ENCODE results near the gene KCNJ5.

The KCNJ5 gene

GRCh38 chr11:128872094-128872493 lies 19.1 kb upstream of the KCNJ5 start:
- no peak for DNase-seq

DNA sequence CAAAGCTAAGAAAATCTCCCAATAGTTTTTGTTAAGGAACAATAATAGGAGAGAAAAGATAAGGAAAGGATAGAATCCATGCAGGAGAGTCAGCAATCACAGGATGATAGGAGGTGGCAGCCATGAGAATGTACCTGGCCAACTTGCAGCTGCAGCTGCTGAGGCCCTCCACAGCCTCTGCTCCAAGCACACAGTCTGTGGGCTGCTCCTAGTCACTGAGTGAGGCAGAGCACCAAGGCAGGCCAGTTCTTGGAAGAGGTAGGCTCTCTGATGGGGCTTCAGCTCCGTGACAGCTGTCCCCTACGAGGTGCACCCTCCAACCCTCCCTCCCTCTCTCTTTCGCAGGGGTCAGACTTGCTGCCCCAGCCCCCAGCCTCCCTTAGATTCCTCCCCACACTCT lies 18.6 kb upstream of the KCNJ5 start:
- DNase-seq: no peak

GRCh38 chr11:128874427-128874826 lies 16.7 kb upstream of the KCNJ5 start:
- DNase-seq: no peak

GRCh38 chr11:128876133-128876650 lies 15.0 kb upstream of the KCNJ5 start:
- no peak for DNase-seq

DNA sequence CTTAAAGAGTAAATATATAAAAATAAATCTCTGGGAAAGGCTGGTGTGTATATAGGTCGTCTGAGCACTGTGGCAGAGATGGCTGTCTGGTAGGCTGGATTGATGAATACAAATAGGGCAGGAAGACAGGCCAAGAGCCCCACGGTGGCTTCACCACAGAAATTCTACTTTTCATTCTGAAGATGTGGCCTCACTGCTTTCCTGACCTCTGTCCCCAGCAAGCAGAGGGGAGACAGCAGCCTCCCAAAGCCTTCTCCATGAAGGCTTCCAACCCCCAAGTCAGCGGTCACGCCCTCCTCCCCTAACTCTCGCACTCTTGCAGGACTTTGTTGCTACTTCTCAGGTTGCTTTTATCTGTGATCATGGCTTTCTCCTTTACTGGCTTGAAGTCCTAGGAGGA lies 13.4 kb upstream of the KCNJ5 start:
- no peak for DNase-seq

DNA sequence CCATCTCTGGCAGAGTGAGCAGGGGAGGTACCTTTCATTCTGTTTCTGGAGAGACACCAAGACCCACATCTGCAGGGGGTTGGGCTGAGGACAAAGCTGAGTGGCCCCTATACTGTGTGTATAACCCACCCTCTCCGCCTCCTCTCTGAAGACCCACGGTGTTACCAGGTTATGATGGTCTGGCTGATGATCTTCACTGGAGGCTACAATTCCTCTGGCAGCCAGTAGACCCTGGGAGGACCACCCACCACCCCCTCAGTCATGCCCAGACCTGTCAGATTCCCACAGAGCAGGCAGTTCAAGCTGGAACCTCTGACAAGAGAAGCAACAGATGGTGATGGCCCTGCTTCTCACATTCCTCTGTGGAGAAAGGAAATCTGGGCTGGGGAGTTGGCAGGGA lies 12.7 kb upstream of the KCNJ5 start:
- DNase-seq: no peak

GRCh38 chr11:128879817-128880216 lies 11.3 kb upstream of the KCNJ5 start:
- no peak for DNase-seq

- DNase-seq: no peak
Observed at GRCh38 chr11:128881221-128881620, 9.9 kb upstream of the KCNJ5 start.

DNA sequence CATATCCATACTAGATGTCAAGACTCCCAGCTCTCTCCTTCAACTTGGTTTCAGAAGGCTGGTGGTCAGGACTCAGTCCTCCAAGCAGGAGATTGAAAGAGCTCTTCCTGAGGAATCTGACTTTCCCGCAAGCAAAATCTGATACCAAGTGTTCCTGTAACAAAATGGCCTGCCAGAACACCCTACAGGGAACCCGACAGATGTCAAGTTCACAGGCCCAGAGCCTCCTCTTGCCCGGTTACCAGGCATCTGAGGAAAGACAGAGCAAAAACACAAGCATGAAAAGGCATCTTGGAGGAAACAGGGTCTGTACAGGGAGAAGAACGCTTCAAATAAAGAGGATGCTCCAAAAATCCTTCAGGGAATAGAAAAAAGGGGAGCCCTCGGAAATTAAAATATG lies 8.7 kb upstream of the KCNJ5 start:
- no peak for DNase-seq

GRCh38 chr11:128884054-128884453 lies 7.1 kb upstream of the KCNJ5 start:
- DNase-seq: no peak

GRCh38 chr11:128884703-128885338 lies 6.3 kb upstream of the KCNJ5 start:
- DNase-seq: no peak

DNA sequence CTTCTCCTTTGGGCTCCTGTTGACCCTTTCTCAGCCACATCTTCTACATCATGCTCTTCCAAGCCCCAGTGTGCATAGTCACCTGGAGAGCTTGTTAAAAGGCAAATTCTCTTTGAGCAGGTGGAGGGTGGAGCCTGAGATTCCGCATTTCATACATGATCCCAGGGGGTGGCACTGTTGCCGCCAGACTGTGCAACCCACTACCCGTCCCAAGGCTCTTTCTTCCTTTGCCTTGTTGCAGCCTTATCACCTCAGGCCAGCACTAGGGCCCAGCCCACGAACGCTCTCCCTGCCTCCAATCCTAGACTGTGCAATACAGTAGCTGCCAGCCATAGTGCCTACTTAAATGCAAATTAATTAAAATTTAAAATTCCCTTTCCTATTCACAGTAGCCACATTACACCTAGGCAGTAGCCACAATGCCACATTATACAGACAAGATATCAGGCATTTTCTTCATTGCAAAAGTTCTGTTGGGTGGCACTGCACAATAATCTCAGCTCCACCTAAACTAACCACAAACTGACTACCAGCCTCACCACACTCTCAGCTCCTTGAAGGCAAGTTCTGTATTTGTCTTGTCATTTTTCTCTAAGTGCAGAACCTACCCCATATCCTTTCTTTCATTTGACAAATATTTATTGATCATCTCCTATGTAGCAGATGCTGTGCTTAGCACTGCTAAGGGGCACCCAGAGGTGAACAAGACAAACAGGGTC lies 4.6 kb upstream of the KCNJ5 start:
- no peak for DNase-seq

DNA sequence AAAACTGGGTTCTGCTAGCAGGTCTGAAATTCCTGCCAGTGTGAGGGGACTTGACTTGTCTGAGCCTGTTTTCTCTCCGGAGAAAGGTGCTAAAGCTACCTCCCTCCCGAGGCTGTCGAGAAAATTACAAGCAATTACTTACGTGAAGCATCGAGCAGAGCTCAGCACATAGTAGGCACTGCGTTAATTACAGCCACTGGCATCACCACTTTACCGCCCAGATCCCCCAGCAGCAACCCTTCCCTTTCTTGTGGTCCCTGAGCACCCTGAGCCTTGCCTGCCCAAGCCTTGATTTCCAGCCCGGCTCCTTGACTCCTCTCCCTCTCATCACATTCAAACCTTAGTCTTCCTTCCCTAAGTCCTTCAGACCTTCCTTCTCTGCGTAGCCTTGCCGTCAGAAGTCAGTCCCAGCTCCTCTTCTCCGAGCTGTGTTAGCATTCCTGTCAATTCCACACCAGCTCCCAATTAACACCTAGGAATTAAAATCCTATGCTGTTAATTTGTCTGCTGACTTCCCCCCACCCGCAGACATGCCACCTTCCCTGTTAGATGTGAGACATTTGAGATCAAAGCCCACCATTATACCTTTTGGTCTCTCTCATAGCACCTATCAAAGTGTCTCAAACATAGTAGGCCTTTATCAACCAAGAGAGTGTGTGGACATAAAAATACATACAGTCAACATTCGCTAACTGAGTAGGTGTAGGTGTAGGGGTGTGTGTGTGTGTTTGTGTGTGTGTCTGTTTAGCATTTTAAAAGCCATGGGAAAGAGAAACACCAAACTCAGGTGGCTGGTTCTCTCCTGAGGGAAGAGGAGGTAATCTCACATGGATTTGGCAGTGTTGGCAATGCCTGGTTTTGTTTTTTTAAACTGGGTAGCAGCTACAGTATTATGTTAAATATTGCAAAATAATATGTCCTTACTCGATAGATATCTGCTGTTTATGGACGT lies 2.8 kb upstream of the KCNJ5 start:
- DNase-seq: no peak

DNA sequence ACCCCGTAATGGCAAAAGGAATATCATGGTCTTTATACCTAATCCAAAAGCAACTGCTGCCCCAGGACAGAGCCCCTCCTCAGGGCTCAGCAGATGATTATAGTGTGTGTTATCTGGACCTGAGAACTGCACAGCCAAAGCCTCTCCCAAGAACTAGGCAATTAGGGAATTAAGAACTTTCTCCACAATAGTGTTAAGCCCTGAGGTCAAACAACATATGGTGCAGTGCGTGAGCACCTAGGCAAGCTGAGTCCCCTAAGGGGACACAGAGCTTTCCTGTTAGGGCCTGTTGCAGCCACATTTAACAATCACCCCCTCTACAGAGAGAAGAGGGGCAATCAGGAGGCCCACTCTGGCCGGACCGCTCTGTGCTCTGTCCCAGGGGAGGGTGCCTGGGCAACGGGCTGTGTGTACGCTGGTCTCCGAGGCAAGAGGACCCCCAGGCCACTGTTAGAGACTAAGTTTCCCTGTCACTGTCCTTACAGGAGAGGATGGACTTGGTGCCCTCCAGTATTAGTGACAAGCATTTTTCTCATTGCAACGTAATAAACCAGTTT lies 1.4 kb upstream of the KCNJ5 start:
- DNase-seq: no peak

DNA sequence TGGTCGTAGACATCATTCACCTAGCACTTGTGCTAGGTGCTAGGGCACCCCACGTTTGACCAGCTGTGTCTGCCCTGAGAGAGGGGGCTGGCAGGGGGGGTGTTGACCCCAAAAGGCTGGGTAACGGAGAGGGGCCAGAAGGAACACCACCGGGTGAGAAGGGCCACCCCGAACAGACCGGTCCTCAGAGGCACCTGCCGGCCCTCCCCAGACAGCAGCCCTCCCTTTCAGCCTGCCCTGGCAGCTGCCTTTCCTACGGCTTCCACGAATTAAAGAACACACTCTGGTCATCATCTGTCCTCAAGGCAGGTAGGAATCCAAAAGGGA lies 977 bp upstream of the KCNJ5 start:
- no peak for DNase-seq

DNA sequence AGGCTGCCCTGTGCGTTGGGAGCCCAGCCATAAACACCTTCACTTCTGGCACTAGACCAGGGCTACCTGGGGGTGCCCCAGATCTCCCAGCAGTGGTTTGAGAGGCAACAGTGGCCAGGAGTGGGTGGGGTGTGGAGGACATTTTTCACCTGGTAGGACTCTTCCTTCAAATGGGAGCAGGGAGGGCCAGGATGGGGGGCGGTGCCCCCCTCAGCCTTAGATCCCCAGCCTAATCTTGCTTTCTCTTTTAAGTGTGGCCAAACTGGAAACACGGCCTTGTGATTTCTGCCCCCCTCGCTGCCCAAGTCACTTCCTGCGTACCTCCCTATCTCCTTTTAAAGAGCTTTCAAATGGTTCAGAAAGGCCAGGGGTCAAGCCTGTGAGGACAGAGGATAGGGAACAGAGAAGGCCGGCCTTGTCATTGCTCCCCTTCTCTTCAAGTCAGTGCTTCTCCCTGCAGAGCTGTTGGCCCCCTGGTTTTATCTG lies 800 bp downstream of the KCNJ5 start:
- DNase-seq: no peak

DNA sequence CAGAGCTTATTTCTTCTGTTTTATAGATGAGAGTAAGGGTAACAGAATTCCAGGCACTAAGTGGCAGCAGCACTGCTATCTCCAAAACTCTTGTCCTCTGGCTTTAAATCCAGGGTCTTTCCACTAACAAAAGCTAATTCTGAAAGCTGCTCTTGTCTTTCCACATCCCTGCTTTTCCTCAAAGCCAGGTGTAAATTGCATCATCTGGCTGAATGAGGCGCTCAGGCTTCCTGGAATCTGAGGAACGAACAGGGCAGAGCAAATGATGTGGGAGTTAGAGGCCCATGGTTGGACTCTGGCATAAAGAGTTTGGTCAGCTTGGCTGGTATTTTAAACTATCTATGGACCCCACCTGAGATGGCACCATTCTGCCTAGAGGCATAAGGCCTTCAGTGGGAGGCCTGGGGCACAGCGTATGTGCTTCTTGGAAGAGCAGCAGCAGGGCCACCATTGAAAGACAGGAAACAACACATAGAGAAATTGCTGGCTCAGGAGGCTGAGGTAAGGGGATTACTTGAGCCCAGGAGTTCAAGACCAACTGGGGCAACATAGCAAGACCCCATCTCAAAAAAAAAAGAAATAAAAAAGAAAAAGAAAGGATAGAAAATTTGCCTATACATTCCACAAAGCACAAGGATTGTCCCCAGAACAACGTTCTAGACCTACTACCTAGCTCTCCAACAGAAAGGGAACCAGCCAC lies 1.9 kb downstream of the KCNJ5 start:
- DNase-seq: no peak

- DNase-seq: no peak
Observed at GRCh38 chr11:128893578-128894285, 2.6 kb downstream of the KCNJ5 start.

DNA sequence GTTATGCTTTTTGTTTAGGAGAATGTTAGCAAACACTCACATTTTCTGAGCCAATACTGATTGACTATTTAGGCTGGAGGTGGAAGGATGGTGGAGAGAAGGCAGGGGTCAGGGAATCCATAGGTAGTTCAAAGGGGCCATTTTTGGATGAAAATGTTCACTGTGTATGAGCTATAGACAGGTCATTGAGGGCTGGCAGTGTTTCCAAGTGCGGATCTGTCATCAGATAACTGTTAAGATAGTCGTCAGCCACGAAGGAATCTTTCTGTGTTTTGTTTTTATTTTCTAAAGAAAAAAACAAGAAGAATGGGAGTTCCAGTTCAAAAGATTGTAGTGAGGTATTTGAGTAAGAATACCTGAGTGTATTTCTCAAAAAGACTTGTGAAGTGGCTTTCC lies 3.1 kb downstream of the KCNJ5 start:
- no peak for DNase-seq

GRCh38 chr11:128894685-128895084 lies 3.5 kb downstream of the KCNJ5 start:
- no peak for DNase-seq

GRCh38 chr11:128895526-128895925 lies 4.4 kb downstream of the KCNJ5 start:
- no peak for DNase-seq

GRCh38 chr11:128896356-128896755 lies 5.2 kb downstream of the KCNJ5 start:
- no peak for DNase-seq
